H1 (cell line): ENCODE data around the gene GTF2IRD1. TPM values are rescaled to one million over a fixed set of nuclear protein-coding genes. Genes with fewer than 3 reads are reported as not detected.
A peak's percentile ranks its signal among the peaks of the same experiment; 100 is the strongest.

Experiments used
- BRCA1 ChIP-seq: IDR thresholded peaks from 2 replicates; pipeline ENCODE4 v1.6.1; 2012; ENCODE audit warnings: low read depth, low read length, improper control_type of control experiment
- CBX5 ChIP-seq: fragments of 300-800, 300-1000 bp; sonication (generic); IDR thresholded peaks from 2 replicates; pipeline ENCODE4 v1.7.1; 2016; ENCODE audit warnings: antibody characterized with exemption, low read length, low read depth
- CHD2 ChIP-seq: IDR thresholded peaks from 2 replicates; pipeline ENCODE4 v1.6.1; 2012; ENCODE audit warnings: low read length, improper control_type of control experiment
- EP300 ChIP-seq, 2 experiments: IDR thresholded peaks; 1 replicate in 1 of 2; 2 replicates in 1 of 2; pipeline ENCODE4 v1.6.1; 2011 to 2012; ENCODE audit warnings: low read depth in 2 of 2, low read length in 2 of 2, mild to moderate bottlenecking in 2 of 2, borderline replicate concordance in 1 of 2, inconsistent platforms in 1 of 2, moderate library complexity in 1 of 2
- EZH2 ChIP-seq: fragments of 200-600 bp; sonication (generic); IDR thresholded peaks from 2 replicates; pipeline ENCODE4 v1.7.1; 2012; ENCODE audit warnings: low read depth, mild to moderate bottlenecking, moderate library complexity, low read length, inconsistent platforms; ENCODE audit not compliant: severe bottlenecking
- GABPA ChIP-seq: IDR thresholded peaks from 2 replicates; pipeline ENCODE4 v1.6.1; 2011; ENCODE audit warnings: mild to moderate bottlenecking, low read length, moderate library complexity, borderline replicate concordance; ENCODE audit not compliant: insufficient read depth
- KDM1A ChIP-seq: fragments of 200-600, 300-600 bp; sonication (generic); IDR thresholded peaks from 2 replicates; pipeline ENCODE4 v1.7.1; 2016; ENCODE audit warnings: mild to moderate bottlenecking, low read length, borderline replicate concordance
- KDM5A ChIP-seq: fragments of 200-600 bp; IDR thresholded peaks from 2 replicates; pipeline ENCODE4 v1.7.1; 2012; ENCODE audit warnings: mild to moderate bottlenecking, low read length, inconsistent platforms, mixed read lengths
- NANOG ChIP-seq: IDR thresholded peaks from 2 replicates; pipeline ENCODE4 v1.6.1; 2011; ENCODE audit warnings: low read length, low read depth, mild to moderate bottlenecking, inconsistent platforms; ENCODE audit not compliant: insufficient read depth, poor library complexity, severe bottlenecking
- PHF8 ChIP-seq: fragments of 200-600 bp; sonication (generic); conservative IDR thresholded peaks from 2 replicates; pipeline ENCODE4 v1.7.1; 2012; ENCODE audit warnings: low read depth, mild to moderate bottlenecking, inconsistent platforms, low read length, moderate library complexity
- POLR2A ChIP-seq, 2 experiments: IDR thresholded peaks; 1 replicate in 1 of 2; 2 replicates in 1 of 2; pipeline ENCODE4 v1.6.1; 2011; ENCODE audit warnings: low read depth in 2 of 2, low read length in 2 of 2, mild to moderate bottlenecking in 2 of 2; ENCODE audit errors: control extremely low read depth in 1 of 2
- POLR2AphosphoS5 ChIP-seq: IDR thresholded peaks from 2 replicates; pipeline ENCODE4 v1.6.1; 2011; ENCODE audit warnings: low read depth, low read length
- RAD21 ChIP-seq, 2 experiments: IDR thresholded peaks in 1 of 2; conservative IDR thresholded peaks in 1 of 2; 2 replicates each; pipeline ENCODE4 v1.6.1; 2011; ENCODE audit warnings: low read depth in 2 of 2, low read length in 2 of 2, improper control_type of control experiment in 1 of 2, inconsistent platforms in 1 of 2, mild to moderate bottlenecking in 1 of 2, moderate library complexity in 1 of 2
- SIN3A ChIP-seq, 2 experiments: IDR thresholded peaks in 1 of 2; conservative IDR thresholded peaks in 1 of 2; 2 replicates each; pipeline ENCODE4 v1.6.1; 2011 to 2012; ENCODE audit warnings: low read length in 2 of 2, improper control_type of control experiment in 1 of 2, low read depth in 1 of 2, mild to moderate bottlenecking in 1 of 2
- SIRT6 ChIP-seq: IDR thresholded peaks from one replicate; pipeline ENCODE4 v1.7.1; 2012; ENCODE audit warnings: low read length, inconsistent platforms
- SRF ChIP-seq: IDR thresholded peaks from 2 replicates; pipeline ENCODE4 v1.6.1; 2011; ENCODE audit warnings: mild to moderate bottlenecking, low read depth, low read length, moderate library complexity
- TAF1 ChIP-seq: IDR thresholded peaks from 2 replicates; pipeline ENCODE4 v1.6.1; 2011; ENCODE audit warnings: mild to moderate bottlenecking, low read depth, low read length
- TAF7 ChIP-seq: optimal IDR thresholded peaks from 2 replicates; pipeline ENCODE3; 2011; ENCODE audit warnings: low read depth, mild to moderate bottlenecking, inconsistent platforms, low read length, moderate library complexity, borderline replicate concordance
- TCF12 ChIP-seq: IDR thresholded peaks from 2 replicates; pipeline ENCODE4 v1.6.1; 2011; ENCODE audit warnings: low read depth, mild to moderate bottlenecking, low read length
- TEAD4 ChIP-seq: IDR thresholded peaks from 2 replicates; pipeline ENCODE4 v1.6.1; 2012; ENCODE audit warnings: low read depth, low read length, inconsistent platforms, mixed read lengths
- ZNF274 ChIP-seq: IDR thresholded peaks from 2 replicates; pipeline ENCODE4 v1.7.0; 2012; ENCODE audit warnings: low read length, borderline replicate concordance; ENCODE audit errors: extremely low read depth
- polyA plus RNA-seq, 7 experiments: library from polyadenylated mRNA; depleted of rRNA in 3 of 7; stranded (reverse) in 5 of 7; unstranded in 2 of 7; fragments of >200 nt in 5 of 7; fragments of 200-250 nt in 2 of 7; gene quantifications; 1 replicate in 5 of 7; 2 replicates in 1 of 7; 4 replicates in 1 of 7; pipeline versions ENCODE4 v1.2.1 to v1.2.3, GENCODE V29; 2011 to 2013; ENCODE audit warnings: missing spikeins in 2 of 7, mixed read lengths in 2 of 7
- total RNA-seq: library from RNA; stranded (reverse); fragmentation: NEBNext Ultra II Directional; extraction: Animal tissue kit (Norgen Biotek cat#: 25700); gene quantifications from 2 replicates; pipeline ENCODE4 v1.2.1, GENCODE V29; 2021
- TF ChIP-seq, protein P1 (sequence below): IDR thresholded peaks from 2 replicates; pipeline ENCODE4 v1.6.1; 2011; ENCODE audit warnings: low read length, improper control_type of control experiment
- TF ChIP-seq, protein P2 (sequence below): IDR thresholded peaks from 2 replicates; pipeline ENCODE4 v1.6.1; 2012; ENCODE audit warnings: inconsistent platforms

The GTF2IRD1 gene
- total and polyA plus RNA-seq, 2 of the 8 experiments (the other 6 are each of a cell fraction or from before 2014, with no cell fraction given) = 27.4 to 45.4 TPM

- TF ChIP-seq CBX5 = no peak
- no peak for TF ChIP-seq TEAD4
- TF ChIP-seq POLR2A (IDR thresholded peaks at IDR 0.05; ENCODE audit: control extremely low read depth in 1 of 2, low read depth in 2 of 2, low read length in 2 of 2) = no peak
- TF ChIP-seq EZH2 = no peak
- no peak for TF ChIP-seq PHF8
- TF ChIP-seq KDM5A = no peak
- TF ChIP-seq, protein P1, sequence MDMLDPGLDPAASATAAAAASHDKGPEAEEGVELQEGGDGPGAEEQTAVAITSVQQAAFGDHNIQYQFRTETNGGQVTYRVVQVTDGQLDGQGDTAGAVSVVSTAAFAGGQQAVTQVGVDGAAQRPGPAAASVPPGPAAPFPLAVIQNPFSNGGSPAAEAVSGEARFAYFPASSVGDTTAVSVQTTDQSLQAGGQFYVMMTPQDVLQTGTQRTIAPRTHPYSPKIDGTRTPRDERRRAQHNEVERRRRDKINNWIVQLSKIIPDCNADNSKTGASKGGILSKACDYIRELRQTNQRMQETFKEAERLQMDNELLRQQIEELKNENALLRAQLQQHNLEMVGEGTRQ = peak; percentile 61; the same call in 1 of the 2 replicates
- 0 out of 4 replicates have a peak, but pooled peaks of 1 of the 2 experiments have one; percentile 33 for TF ChIP-seq SIN3A (conservative IDR thresholded peaks at IDR 0.05 in 1 of 2, IDR thresholded peaks at IDR 0.05 in 1 of 2; ENCODE audit: low read depth in 1 of 2, low read length in 2 of 2)
- TF ChIP-seq GABPA = 0 out of 2 replicates have a peak, but pooled peaks have one; percentile 20
- peak; percentile 39; the same call in 1 of the 2 replicates for TF ChIP-seq KDM1A
- peak; percentile 10 for TF ChIP-seq NANOG
- TF ChIP-seq SRF = 0 out of 2 replicates have a peak, but pooled peaks have one; percentile 5
- TF ChIP-seq TAF7 = no peak
- TF ChIP-seq CHD2 = no peak
- TF ChIP-seq TCF12 = no peak
- no peak for TF ChIP-seq SIRT6
- TF ChIP-seq, protein P2, sequence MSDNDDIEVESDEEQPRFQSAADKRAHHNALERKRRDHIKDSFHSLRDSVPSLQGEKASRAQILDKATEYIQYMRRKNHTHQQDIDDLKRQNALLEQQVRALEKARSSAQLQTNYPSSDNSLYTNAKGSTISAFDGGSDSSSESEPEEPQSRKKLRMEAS = peak; percentile 69
- no peak for TF ChIP-seq BRCA1
- no peak for TF ChIP-seq EP300 (IDR thresholded peaks at IDR 0.05; ENCODE audit: borderline replicate concordance in 1 of 2, low read depth in 2 of 2, low read length in 2 of 2)
- TF ChIP-seq RAD21 (IDR thresholded peaks at IDR 0.05 in 1 of 2, conservative IDR thresholded peaks at IDR 0.05 in 1 of 2; ENCODE audit: low read depth in 2 of 2, low read length in 2 of 2) = peak; percentile 60 to 72
- no peak for TF ChIP-seq TAF1
- no peak; the same call in 1 of the 2 replicates for TF ChIP-seq POLR2AphosphoS5
- TF ChIP-seq ZNF274 = no peak
Measured at GRCh38 chr7:74405191-74405898, 48.4 kb upstream of the GTF2IRD1 start (continued).
